Measurements from ENCODE around the gene LMO7.

GRCh38 chr13:75881109-75881775 is 245.1 kb downstream of the LMO7 start:
- TF ChIP-seq, protein P1, sequence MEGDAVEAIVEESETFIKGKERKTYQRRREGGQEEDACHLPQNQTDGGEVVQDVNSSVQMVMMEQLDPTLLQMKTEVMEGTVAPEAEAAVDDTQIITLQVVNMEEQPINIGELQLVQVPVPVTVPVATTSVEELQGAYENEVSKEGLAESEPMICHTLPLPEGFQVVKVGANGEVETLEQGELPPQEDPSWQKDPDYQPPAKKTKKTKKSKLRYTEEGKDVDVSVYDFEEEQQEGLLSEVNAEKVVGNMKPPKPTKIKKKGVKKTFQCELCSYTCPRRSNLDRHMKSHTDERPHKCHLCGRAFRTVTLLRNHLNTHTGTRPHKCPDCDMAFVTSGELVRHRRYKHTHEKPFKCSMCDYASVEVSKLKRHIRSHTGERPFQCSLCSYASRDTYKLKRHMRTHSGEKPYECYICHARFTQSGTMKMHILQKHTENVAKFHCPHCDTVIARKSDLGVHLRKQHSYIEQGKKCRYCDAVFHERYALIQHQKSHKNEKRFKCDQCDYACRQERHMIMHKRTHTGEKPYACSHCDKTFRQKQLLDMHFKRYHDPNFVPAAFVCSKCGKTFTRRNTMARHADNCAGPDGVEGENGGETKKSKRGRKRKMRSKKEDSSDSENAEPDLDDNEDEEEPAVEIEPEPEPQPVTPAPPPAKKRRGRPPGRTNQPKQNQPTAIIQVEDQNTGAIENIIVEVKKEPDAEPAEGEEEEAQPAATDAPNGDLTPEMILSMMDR (IDR thresholded peaks at IDR 0.05) = no peak
- TF ChIP-seq POLR2A (IDR thresholded peaks at IDR 0.05) = no peak

Measured in breast epithelium (tissue), 3 donors.